HG03342 (cell line): ENCODE results near the gene TNFRSF1B.
"Not testable (repeated sequence)": the region's sequence is repeated elsewhere in the genome, so short reads cannot be mapped to it uniquely, and the experiment has no call there.

Experiments used
- ATAC-seq: cut with Tn5 transposase; IDR thresholded peaks from one replicate; pipeline ENCODE4 v1.9.1; 2021; ENCODE audit warnings: mild to moderate bottlenecking, moderate library complexity; ENCODE audit not compliant: unreplicated experiment

Gene TNFRSF1B

GRCh38 chr1:12215118-12215961 is 48.5 kb downstream of the TNFRSF1B start:
- ATAC-seq: no peak

- no peak for ATAC-seq
These were observed 53.0 kb downstream of the TNFRSF1B start for GRCh38 chr1:12219800-12220199.

GRCh38 chr1:12220890-12221289 is 54.1 kb downstream of the TNFRSF1B start:
- no peak for ATAC-seq

- not testable (repeated sequence) for ATAC-seq
These were observed 55.9 kb downstream of the TNFRSF1B start for GRCh38 chr1:12222700-12223099.

- not testable (repeated sequence) for ATAC-seq
These were observed 57.3 kb downstream of the TNFRSF1B start for GRCh38 chr1:12224092-12224491.

GRCh38 chr1:12228979-12229378 is 62.2 kb downstream of the TNFRSF1B start:
- ATAC-seq: no peak

- no peak for ATAC-seq
These were observed 62.6 kb downstream of the TNFRSF1B start for GRCh38 chr1:12229386-12229834.

- peak; percentile 74 for ATAC-seq
These were observed 63.2 kb downstream of the TNFRSF1B start, which contains the start of gene VPS13D for GRCh38 chr1:12229835-12230548. Gene VPS13D, plus strand, starts transcription at chr1:12230030. Its CDS starts 4,237 bp downstream, at chr1:12234267.

GRCh38 chr1:12230549-12231275 is 63.9 kb downstream of the TNFRSF1B start:
- peak; percentile 28 for ATAC-seq

GRCh38 chr1:12231276-12231595 is 64.4 kb downstream of the TNFRSF1B start:
- no peak for ATAC-seq

GRCh38 chr1:12232221-12232620 is 65.4 kb downstream of the TNFRSF1B start:
- no peak for ATAC-seq

- ATAC-seq: no peak
These were observed 77.3 kb downstream of the TNFRSF1B start for GRCh38 chr1:12244078-12244477.

GRCh38 chr1:12244585-12244984 is 77.8 kb downstream of the TNFRSF1B start:
- no peak for ATAC-seq

- ATAC-seq: no peak
These were observed 78.3 kb downstream of the TNFRSF1B start for GRCh38 chr1:12245116-12245515.

- no peak for ATAC-seq
These were observed 78.9 kb downstream of the TNFRSF1B start for GRCh38 chr1:12245733-12246132.

GRCh38 chr1:12246584-12246983 is 79.8 kb downstream of the TNFRSF1B start:
- ATAC-seq: no peak

GRCh38 chr1:12249181-12249580 is 82.4 kb downstream of the TNFRSF1B start:
- ATAC-seq: no peak

- no peak for ATAC-seq
These were observed 83.0 kb downstream of the TNFRSF1B start for GRCh38 chr1:12249748-12250147.

- no peak for ATAC-seq
These were observed 84.7 kb downstream of the TNFRSF1B start for GRCh38 chr1:12251442-12251841.

GRCh38 chr1:12255913-12256312 is 89.1 kb downstream of the TNFRSF1B start:
- ATAC-seq: no peak

GRCh38 chr1:12258272-12258671 is 91.5 kb downstream of the TNFRSF1B start:
- no peak for ATAC-seq
